Inflammatory macrophage (primary cell): ENCODE data around the gene C1orf50.
A peak's percentile ranks its signal among the peaks of the same experiment; 100 is the strongest.
"Not testable (repeated sequence)": the region's sequence is repeated elsewhere in the genome, so short reads cannot be mapped to it uniquely, and the experiment has no call there.

Experiments
- DNase-seq, 2 donors: peaks; one replicate each; pipeline ENCODE4 v3.0.0-alpha.2; 2020 to 2022

Gene C1orf50

GRCh38 chr1:42739753-42740700 is 27.0 kb upstream of the C1orf50 start, which contains the start of gene CLDN19:
Gene CLDN19 (minus strand): TSS chr1:42740236. CDS start chr1:42740063, 173 bp downstream.
- DNase-seq = no peak

GRCh38 chr1:42740851-42741580 is 26.0 kb upstream of the C1orf50 start:
- no peak for DNase-seq

- no peak for DNase-seq
These were observed 25.3 kb upstream of the C1orf50 start for GRCh38 chr1:42741706-42742105.

- no peak for DNase-seq
These were observed 24.9 kb upstream of the C1orf50 start for GRCh38 chr1:42742141-42742540.

- DNase-seq = no peak
These were observed 24.3 kb upstream of the C1orf50 start for GRCh38 chr1:42742617-42743316.

- DNase-seq = no peak
These were observed 23.5 kb upstream of the C1orf50 start for GRCh38 chr1:42743317-42744147.

GRCh38 chr1:42744148-42744413 is 23.0 kb upstream of the C1orf50 start:
- DNase-seq = no peak

GRCh38 chr1:42745851-42746250 is 21.2 kb upstream of the C1orf50 start:
- DNase-seq = no peak

- no peak for DNase-seq
These were observed 20.5 kb upstream of the C1orf50 start for GRCh38 chr1:42746436-42747105.

- peak; percentile 14 to 32 for DNase-seq
These were observed 19.9 kb upstream of the C1orf50 start for GRCh38 chr1:42747125-42747524.

GRCh38 chr1:42748021-42748420 is 19.0 kb upstream of the C1orf50 start:
- DNase-seq = no peak

- peak; percentile 76 to 89 for DNase-seq
These were observed 18.3 kb upstream of the C1orf50 start for GRCh38 chr1:42748461-42749410.

GRCh38 chr1:42750041-42750440 is 17.0 kb upstream of the C1orf50 start:
- DNase-seq = no peak

GRCh38 chr1:42751511-42752070 is 15.5 kb upstream of the C1orf50 start:
- not testable (repeated sequence) for DNase-seq

GRCh38 chr1:42752284-42752683 is 14.8 kb upstream of the C1orf50 start:
- DNase-seq = no peak

GRCh38 chr1:42753070-42753469 is 14.0 kb upstream of the C1orf50 start:
- no peak for DNase-seq

- peak; percentile 75 to 77 for DNase-seq
These were observed 9.8 kb upstream of the C1orf50 start for GRCh38 chr1:42756956-42757891.

GRCh38 chr1:42757892-42758275 is 9.2 kb upstream of the C1orf50 start:
- no peak for DNase-seq

GRCh38 chr1:42758641-42759040 is 8.4 kb upstream of the C1orf50 start:
- peak; percentile 22 to 38 for DNase-seq
